ENCODE data around the gene SYCN. TPM values are rescaled to one million over a fixed set of nuclear protein-coding genes. Genes with fewer than 3 reads are reported as not detected.
"Not testable (repeated sequence)": the region's sequence is repeated elsewhere in the genome, so short reads cannot be mapped to it uniquely, and the experiment has no call there.

SYCN gene
- total RNA-seq, 4 donors from 2014 or later, result not detected

DNA sequence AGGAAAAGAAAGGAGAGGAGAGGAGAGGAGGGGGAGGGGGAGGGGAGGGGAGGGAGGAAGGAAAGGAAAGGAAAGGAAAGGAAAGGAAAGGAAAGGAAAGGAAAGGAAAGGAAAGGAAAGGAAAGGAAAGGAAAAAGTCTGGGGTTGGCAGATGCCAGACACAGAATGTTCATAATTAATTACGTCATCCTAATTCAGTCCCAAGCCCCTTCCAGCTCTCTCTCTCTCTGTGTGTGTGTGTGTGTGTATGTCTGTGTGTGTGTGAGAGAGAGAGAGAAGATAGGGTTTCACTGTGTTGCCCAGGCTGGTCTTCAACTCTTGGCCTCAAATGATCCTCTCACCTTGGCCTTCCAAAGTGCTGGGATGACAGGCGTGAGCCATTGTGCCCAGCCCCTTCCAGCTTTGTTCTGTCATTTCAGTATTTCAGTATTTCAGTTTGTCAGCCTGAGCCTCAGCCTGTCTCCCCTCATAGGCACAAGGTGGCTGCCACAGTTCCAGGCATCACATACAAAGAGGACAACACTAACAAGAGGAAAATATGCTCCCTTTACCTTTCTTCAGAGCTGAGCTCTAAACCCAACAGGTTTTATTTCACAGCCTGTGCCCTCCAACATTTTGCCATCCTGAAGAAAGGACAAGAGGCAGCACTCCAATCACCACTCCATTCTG lies 26.2 kb upstream of the SYCN start:
- H3K4me3 ChIP-seq (ENCODE audit: low read depth, poor library complexity, severe bottlenecking), result no peak overlapping the region
- no peak for TF ChIP-seq POLR2A (IDR thresholded peaks at IDR 0.05)
- TF ChIP-seq, protein P1, sequence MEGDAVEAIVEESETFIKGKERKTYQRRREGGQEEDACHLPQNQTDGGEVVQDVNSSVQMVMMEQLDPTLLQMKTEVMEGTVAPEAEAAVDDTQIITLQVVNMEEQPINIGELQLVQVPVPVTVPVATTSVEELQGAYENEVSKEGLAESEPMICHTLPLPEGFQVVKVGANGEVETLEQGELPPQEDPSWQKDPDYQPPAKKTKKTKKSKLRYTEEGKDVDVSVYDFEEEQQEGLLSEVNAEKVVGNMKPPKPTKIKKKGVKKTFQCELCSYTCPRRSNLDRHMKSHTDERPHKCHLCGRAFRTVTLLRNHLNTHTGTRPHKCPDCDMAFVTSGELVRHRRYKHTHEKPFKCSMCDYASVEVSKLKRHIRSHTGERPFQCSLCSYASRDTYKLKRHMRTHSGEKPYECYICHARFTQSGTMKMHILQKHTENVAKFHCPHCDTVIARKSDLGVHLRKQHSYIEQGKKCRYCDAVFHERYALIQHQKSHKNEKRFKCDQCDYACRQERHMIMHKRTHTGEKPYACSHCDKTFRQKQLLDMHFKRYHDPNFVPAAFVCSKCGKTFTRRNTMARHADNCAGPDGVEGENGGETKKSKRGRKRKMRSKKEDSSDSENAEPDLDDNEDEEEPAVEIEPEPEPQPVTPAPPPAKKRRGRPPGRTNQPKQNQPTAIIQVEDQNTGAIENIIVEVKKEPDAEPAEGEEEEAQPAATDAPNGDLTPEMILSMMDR (IDR thresholded peaks at IDR 0.05), result no peak
- no peak for DNase-seq (ENCODE audit: low spot score in 2 of 2)
- intact Hi-C loops (cut with DNase I; ENCODE audit: low total_unique reads), result no loop called here
- 70 to 86% methylated on average over 2 of the region's 2 CpGs for WGBS, 2 donors

- WGBS, 2 donors, result 20 to 39% methylated on average over 3 of the region's 3 CpGs
- no peak overlapping the region for H3K4me3 ChIP-seq (ENCODE audit: low read depth, poor library complexity, severe bottlenecking)
- no peak for DNase-seq (ENCODE audit: low spot score in 2 of 2)
- intact Hi-C loops (cut with DNase I; ENCODE audit: low total_unique reads), result no loop called here
- no peak for TF ChIP-seq POLR2A (IDR thresholded peaks at IDR 0.05)
- TF ChIP-seq, protein P1 (IDR thresholded peaks at IDR 0.05), result no peak
Measured at GRCh38 chr19:39224910-39225309, 20.8 kb upstream of the SYCN start.

DNA sequence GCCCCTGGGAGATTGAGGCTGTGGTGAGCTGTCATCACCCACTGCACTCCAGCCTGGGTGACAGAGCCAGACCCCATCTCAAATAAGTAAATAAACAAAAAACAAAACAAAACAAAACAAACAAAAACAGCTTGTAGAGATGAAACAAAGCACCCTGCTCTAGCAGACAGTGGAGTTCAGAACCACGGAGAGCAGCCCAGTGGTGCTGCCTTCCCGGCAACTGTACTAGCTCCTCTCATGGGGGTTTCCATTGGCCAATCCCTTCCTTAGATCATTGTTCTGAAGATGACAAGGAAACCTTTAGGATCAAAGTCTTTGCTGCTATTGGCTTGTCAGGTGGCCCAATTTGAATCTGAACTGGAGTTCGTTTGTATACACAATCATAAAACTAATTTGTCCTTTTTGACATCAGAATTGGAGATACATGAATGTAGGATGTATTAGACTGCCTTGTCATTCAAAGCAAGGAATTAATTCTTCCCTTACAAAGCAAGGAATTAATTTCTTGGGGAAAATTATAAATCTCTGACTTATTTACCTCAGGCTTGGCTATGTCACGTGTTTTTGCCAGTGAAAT lies 19.7 kb upstream of the SYCN start:
- WGBS, 2 donors, result 20 to 24% methylated on average over 4 of the region's 4 CpGs

GRCh38 chr19:39219108-39219507 lies 15.0 kb upstream of the SYCN start:
- 68 to 73% methylated on average over 10 of the region's 10 CpGs for WGBS, 2 donors
- H3K4me3 ChIP-seq (ENCODE audit: low read depth, poor library complexity, severe bottlenecking); intact Hi-C loops (cut with DNase I; ENCODE audit: low total_unique reads); DNase-seq (ENCODE audit: low spot score in 2 of 2): not testable (repeated sequence)

More for the DNA sequence above, 19.7 kb upstream of the SYCN start:
- H3K4me3 ChIP-seq (ENCODE audit: low read depth, poor library complexity, severe bottlenecking), result no peak overlapping the region
- TF ChIP-seq, protein P1 (IDR thresholded peaks at IDR 0.05), result no peak
- TF ChIP-seq POLR2A (IDR thresholded peaks at IDR 0.05), result no peak
- intact Hi-C loops (cut with DNase I; ENCODE audit: low total_unique reads), result no loop called here
- DNase-seq (ENCODE audit: low spot score in 2 of 2), result no peak

GRCh38 chr19:39218230-39219007 lies 14.4 kb upstream of the SYCN start:
- intact Hi-C loops (cut with DNase I; ENCODE audit: low total_unique reads), result no loop called here
- no peak for DNase-seq (ENCODE audit: low spot score in 2 of 2)
- 88 to 91% methylated on average over 15 of the region's 15 CpGs for WGBS, 2 donors

DNA sequence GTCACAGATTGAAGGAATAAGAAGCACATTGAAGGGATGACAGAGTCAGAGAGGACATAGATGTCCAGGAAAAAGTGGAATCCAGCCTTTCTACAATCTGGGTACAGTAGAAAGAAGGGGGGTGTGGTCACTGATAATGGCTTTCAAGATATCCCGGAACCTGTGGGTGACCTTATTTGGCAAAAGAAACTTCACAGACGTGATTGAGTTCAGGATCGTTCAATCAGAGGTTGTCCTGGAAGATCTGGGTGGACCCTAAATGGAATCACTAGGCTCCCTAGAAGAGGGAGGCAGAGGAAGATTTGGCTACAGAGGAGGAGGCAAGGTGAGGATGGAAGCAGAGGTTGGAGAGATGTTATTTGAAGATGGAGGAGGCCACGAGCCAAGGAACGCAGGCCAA lies 13.0 kb upstream of the SYCN start:
- TF ChIP-seq POLR2A (IDR thresholded peaks at IDR 0.05), result no peak
- TF ChIP-seq, protein P1 (IDR thresholded peaks at IDR 0.05), result no peak
- 86 to 89% methylated on average over 5 of the region's 5 CpGs for WGBS, 2 donors
- H3K4me3 ChIP-seq (ENCODE audit: low read depth, poor library complexity, severe bottlenecking), result no peak overlapping the region
- intact Hi-C loops (cut with DNase I; ENCODE audit: low total_unique reads), result no loop called here
- no peak for DNase-seq (ENCODE audit: low spot score in 2 of 2)

More at GRCh38 chr19:39218230-39219007, 14.4 kb upstream of the SYCN start:
- TF ChIP-seq, protein P1 (IDR thresholded peaks at IDR 0.05), result no peak
- TF ChIP-seq POLR2A (IDR thresholded peaks at IDR 0.05), result no peak
- no peak overlapping the region for H3K4me3 ChIP-seq (ENCODE audit: low read depth, poor library complexity, severe bottlenecking)

DNA sequence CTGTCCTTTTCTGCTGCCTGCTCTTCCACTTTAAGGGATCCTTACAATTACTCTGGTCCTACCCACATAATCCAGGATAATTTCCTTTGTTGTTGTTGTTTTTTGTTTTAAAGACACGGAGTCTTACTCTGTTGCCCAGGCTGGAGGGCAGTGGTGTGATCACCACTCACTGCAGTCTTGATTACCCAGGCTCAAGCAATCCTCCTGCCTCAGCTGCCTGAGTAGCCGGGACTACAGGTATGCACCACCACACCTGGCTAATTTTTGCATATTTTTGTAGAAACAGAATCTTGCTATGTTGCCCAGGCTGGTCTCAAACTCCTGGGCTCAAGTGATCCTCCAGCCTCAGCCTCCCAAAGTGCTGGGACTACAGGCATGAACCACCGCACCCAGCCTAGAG lies 11.3 kb upstream of the SYCN start:
- DNase-seq (ENCODE audit: low spot score in 2 of 2); intact Hi-C loops (cut with DNase I; ENCODE audit: low total_unique reads); H3K4me3 ChIP-seq (ENCODE audit: low read depth, poor library complexity, severe bottlenecking): not testable (repeated sequence)
- 90 to 91% methylated on average over 3 of the region's 3 CpGs for WGBS, 2 donors

Measured in lower leg skin (tissue), 4 donors.